Body of pancreas (tissue), 4 donors: ENCODE data around the gene VWA8.

Experiments used
- POLR2A ChIP-seq, 3 donors: fragments of 450-650 bp; IDR thresholded peaks; one replicate each; pipeline ENCODE4 v1.6.1; 2016; ENCODE audit warnings: antibody characterized with exemption in 3 of 3, mild to moderate bottlenecking in 2 of 3
- TF ChIP-seq, protein P1 (sequence below), 7 experiments: fragments of 450-650 bp in 4 of 7; fragments of 200-600 bp in 3 of 7; sonication (generic) in 3 of 7; IDR thresholded peaks; one replicate each; pipeline ENCODE4 v1.5.1; 2016 to 2019; ENCODE audit warnings: antibody characterized with exemption in 7 of 7

DNA sequence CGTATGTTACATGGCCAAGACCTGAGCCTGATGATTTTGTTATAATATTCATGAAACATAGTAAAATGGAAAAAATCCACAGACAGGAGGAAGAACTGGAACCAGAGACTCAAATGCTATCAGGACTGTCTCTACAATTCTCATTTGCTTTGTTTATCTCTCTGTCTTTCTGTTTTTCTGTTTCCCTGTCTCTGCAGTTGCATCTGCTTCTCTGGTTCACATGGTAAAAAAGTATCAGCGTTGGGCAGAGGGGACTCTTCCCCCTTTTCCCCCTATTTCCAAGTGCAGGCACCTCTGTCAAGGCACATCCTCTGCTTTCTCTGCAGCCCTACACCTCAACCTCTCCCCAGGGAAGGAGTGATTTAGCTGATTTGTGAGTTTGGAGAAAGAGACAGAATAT, 41.2 kb upstream of the VWA8 start:
- TF ChIP-seq, protein P1, sequence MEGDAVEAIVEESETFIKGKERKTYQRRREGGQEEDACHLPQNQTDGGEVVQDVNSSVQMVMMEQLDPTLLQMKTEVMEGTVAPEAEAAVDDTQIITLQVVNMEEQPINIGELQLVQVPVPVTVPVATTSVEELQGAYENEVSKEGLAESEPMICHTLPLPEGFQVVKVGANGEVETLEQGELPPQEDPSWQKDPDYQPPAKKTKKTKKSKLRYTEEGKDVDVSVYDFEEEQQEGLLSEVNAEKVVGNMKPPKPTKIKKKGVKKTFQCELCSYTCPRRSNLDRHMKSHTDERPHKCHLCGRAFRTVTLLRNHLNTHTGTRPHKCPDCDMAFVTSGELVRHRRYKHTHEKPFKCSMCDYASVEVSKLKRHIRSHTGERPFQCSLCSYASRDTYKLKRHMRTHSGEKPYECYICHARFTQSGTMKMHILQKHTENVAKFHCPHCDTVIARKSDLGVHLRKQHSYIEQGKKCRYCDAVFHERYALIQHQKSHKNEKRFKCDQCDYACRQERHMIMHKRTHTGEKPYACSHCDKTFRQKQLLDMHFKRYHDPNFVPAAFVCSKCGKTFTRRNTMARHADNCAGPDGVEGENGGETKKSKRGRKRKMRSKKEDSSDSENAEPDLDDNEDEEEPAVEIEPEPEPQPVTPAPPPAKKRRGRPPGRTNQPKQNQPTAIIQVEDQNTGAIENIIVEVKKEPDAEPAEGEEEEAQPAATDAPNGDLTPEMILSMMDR (IDR thresholded peaks at IDR 0.05) = no peak
- no peak for TF ChIP-seq POLR2A (IDR thresholded peaks at IDR 0.05)
